Upper lobe of right lung (tissue), 1 donor: Measurements from ENCODE around the gene LOXHD1. TPM values are rescaled to one million over a fixed set of nuclear protein-coding genes. Genes with fewer than 3 reads are reported as not detected.

ENCODE experiments used
- ATAC-seq: fragments of 200-7000 bp; cut with Tn5 transposase; one replicate; pipeline ENCODE4 v1.9.1; 2020; ENCODE audit warnings: mild to moderate bottlenecking, moderate library complexity
- DNase-seq: peaks from one replicate; pipeline ENCODE4 v3.0.0-alpha.2; 2020
- H3K27ac ChIP-seq: fragments of 200-600 bp; one replicate; pipeline ENCODE4 v1.8.0; 2022
- H3K27me3 ChIP-seq: fragments of 200-600 bp; one replicate; pipeline ENCODE4 v1.8.0; 2022; ENCODE audit warnings: mild to moderate bottlenecking
- H3K36me3 ChIP-seq: fragments of 200-600 bp; one replicate; pipeline ENCODE4 v1.8.0; 2022
- H3K4me1 ChIP-seq: fragments of 200-600 bp; one replicate; pipeline ENCODE4 v1.8.0; 2022
- H3K4me3 ChIP-seq: fragments of 200-600 bp; one replicate; pipeline ENCODE4 v1.8.0; 2022; ENCODE audit warnings: mild to moderate bottlenecking
- H3K9me3 ChIP-seq: fragments of 200-600 bp; one replicate; pipeline ENCODE4 v1.8.0; 2022
- CTCF ChIP-seq: fragments of 200-600 bp; IDR thresholded peaks from one replicate; pipeline ENCODE4 v1.8.0; 2022; ENCODE audit warnings: antibody characterized with exemption
- intact Hi-C: fragments of 100-400 bp; cut with DNase I; formaldehyde crosslinking; loops from one replicate; pipeline ENCODE4 v1.11.0; 2022
- total RNA-seq: library from RNA; stranded (reverse); fragmentation: NEBNext Ultra II Directional; extraction: Animal tissue kit (Norgen Biotek cat#: 25700); gene quantifications from one replicate; pipeline ENCODE4 v1.2.1, GENCODE V29; 2021
- donor health status: DM: no; HTN: yes; CAD: no; lungs with severe emphysema.

LOXHD1 gene
- total RNA-seq, 1 donor from 2014 or later, result 2.7 TPM

GRCh38 chr18:46560671-46561045 is 96.4 kb downstream of the LOXHD1 start:
- Histone ChIP-seq H3K9me3 (no peaks in the 10 kb centered on the region), H3K27me3 (no peaks in the 10 kb centered on the region), H3K4me3 (no peak overlapping the region), H3K27ac (no peak overlapping the region), H3K4me1 (no peaks in the 10 kb centered on the region), H3K36me3 (no peaks in the 10 kb centered on the region)
- TF ChIP-seq CTCF, result no peak
- intact Hi-C loops, result no loop called here
- ATAC-seq, result no peak
- DNase-seq, result no peak

- Histone ChIP-seq H3K27me3 (no peaks in the 10 kb centered on the region), H3K9me3 (no peaks in the 10 kb centered on the region), H3K36me3 (no peaks in the 10 kb centered on the region), H3K4me3 (no peak overlapping the region), H3K27ac (no peak overlapping the region), H3K4me1 (no peaks in the 10 kb centered on the region)
- ATAC-seq, result no peak
- TF ChIP-seq CTCF, result no peak
- no peak for DNase-seq
- intact Hi-C loops, result no loop called here
Measured at GRCh38 chr18:46559946-46560670, 96.9 kb downstream of the LOXHD1 start.

- no peaks in the 10 kb centered on the region for H3K27me3 ChIP-seq
- no peak for TF ChIP-seq CTCF
- ATAC-seq (no peak), DNase-seq (no peak)
- H3K9me3 ChIP-seq, result no peaks in the 10 kb centered on the region
- no peaks in the 10 kb centered on the region for H3K36me3 ChIP-seq
- intact Hi-C loops, result no loop called here
- no peak overlapping the region for H3K4me3 ChIP-seq
- no peaks in the 10 kb centered on the region for H3K4me1 ChIP-seq
- no peak overlapping the region for H3K27ac ChIP-seq
Measured at GRCh38 chr18:46559296-46559695, 97.7 kb downstream of the LOXHD1 start.

GRCh38 chr18:46556590-46557206 is 100.3 kb downstream of the LOXHD1 start:
- no peaks in the 10 kb centered on the region for H3K4me1 ChIP-seq
- H3K9me3 ChIP-seq, result no peaks in the 10 kb centered on the region
- no peaks in the 10 kb centered on the region for H3K36me3 ChIP-seq
- DNase-seq, result no peak
- no peak overlapping the region for H3K4me3 ChIP-seq
- intact Hi-C loops, result no loop called here
- ATAC-seq, result no peak
- no peak overlapping the region for H3K27ac ChIP-seq
- H3K27me3 ChIP-seq, result no peaks in the 10 kb centered on the region
- TF ChIP-seq CTCF, result no peak

GRCh38 chr18:46555724-46556123 is 101.3 kb downstream of the LOXHD1 start:
- no peaks in the 10 kb centered on the region for H3K4me1 ChIP-seq
- H3K4me3 ChIP-seq, result no peak overlapping the region
- H3K36me3 ChIP-seq, result no peaks in the 10 kb centered on the region
- intact Hi-C loops, result no loop called here
- DNase-seq, result no peak
- peak; percentile 46 for TF ChIP-seq CTCF
- H3K27ac ChIP-seq, result no peak overlapping the region
- no peaks in the 10 kb centered on the region for H3K9me3 ChIP-seq
- peak; percentile 62 for ATAC-seq
- no peaks in the 10 kb centered on the region for H3K27me3 ChIP-seq
